GM21825 (cell line): ENCODE results near the gene GALNT13.

Source experiments
- ATAC-seq: cut with Tn5 transposase; IDR thresholded peaks from one replicate; pipeline ENCODE4 v1.9.1; 2021; ENCODE audit warnings: mild to moderate bottlenecking, moderate library complexity; ENCODE audit not compliant: unreplicated experiment

The GALNT13 gene

GRCh38 chr2:154203902-154204301 is 332.2 kb downstream of the GALNT13 start:
- ATAC-seq = no peak

- ATAC-seq = no peak
These were observed 335.7 kb downstream of the GALNT13 start for GRCh38 chr2:154207288-154208047.

GRCh38 chr2:154223726-154224125 is 352.0 kb downstream of the GALNT13 start:
- no peak for ATAC-seq

GRCh38 chr2:154226931-154227330 is 355.2 kb downstream of the GALNT13 start:
- ATAC-seq = no peak

- ATAC-seq = no peak
These were observed 357.0 kb downstream of the GALNT13 start for GRCh38 chr2:154228566-154229280.

- ATAC-seq = no peak
These were observed 358.2 kb downstream of the GALNT13 start for GRCh38 chr2:154229966-154230365.

- ATAC-seq = no peak
These were observed 359.3 kb downstream of the GALNT13 start for GRCh38 chr2:154231021-154231420.

- ATAC-seq = no peak
These were observed 361.5 kb downstream of the GALNT13 start for GRCh38 chr2:154233231-154233630.

GRCh38 chr2:154238252-154238651 is 366.5 kb downstream of the GALNT13 start:
- ATAC-seq = no peak

- no peak for ATAC-seq
These were observed 368.6 kb downstream of the GALNT13 start for GRCh38 chr2:154240316-154240715.

GRCh38 chr2:154240921-154241379 is 369.2 kb downstream of the GALNT13 start:
- ATAC-seq = no peak

- ATAC-seq = no peak
These were observed 371.0 kb downstream of the GALNT13 start for GRCh38 chr2:154242687-154243086.

GRCh38 chr2:154243685-154244084 is 372.0 kb downstream of the GALNT13 start:
- no peak for ATAC-seq

GRCh38 chr2:154244932-154245331 is 373.2 kb downstream of the GALNT13 start:
- no peak for ATAC-seq

- no peak for ATAC-seq
These were observed 375.8 kb downstream of the GALNT13 start for GRCh38 chr2:154247503-154247902.

GRCh38 chr2:154256136-154256535 is 384.4 kb downstream of the GALNT13 start:
- no peak for ATAC-seq

- no peak for ATAC-seq
These were observed 387.3 kb downstream of the GALNT13 start for GRCh38 chr2:154259030-154259429.

- ATAC-seq = no peak
These were observed 389.8 kb downstream of the GALNT13 start for GRCh38 chr2:154261473-154262027.

- no peak for ATAC-seq
These were observed 391.5 kb downstream of the GALNT13 start for GRCh38 chr2:154263206-154263605.

GRCh38 chr2:154264024-154264423 is 392.3 kb downstream of the GALNT13 start:
- ATAC-seq = no peak

GRCh38 chr2:154267983-154268382 is 396.3 kb downstream of the GALNT13 start:
- ATAC-seq = no peak

- ATAC-seq = no peak
These were observed 408.8 kb downstream of the GALNT13 start for GRCh38 chr2:154280543-154280942.
